Cerebellar nuclear complex (tissue), 1 donor: ENCODE data around the gene RBM22.
"Not testable (repeated sequence)": the region's sequence is repeated elsewhere in the genome, so short reads cannot be mapped to it uniquely, and the experiment has no call there.

Source experiments
- DNase-seq, 2 experiments: peaks; one replicate each; lab custom pipeline; 2025; lab: John Stamatoyannopoulos, UW

The RBM22 gene

GRCh38 chr5:150700594-150701377, at the start of gene RBM22:
Gene RBM22, minus strand, starts transcription at chr5:150701062. Its CDS starts 77 bp downstream, at chr5:150700985.
- DNase-seq: peak; percentile 44 to 72

- DNase-seq: no peak
Measured at GRCh38 chr5:150750469-150750868, 49.6 kb upstream of the RBM22 start.

DNA sequence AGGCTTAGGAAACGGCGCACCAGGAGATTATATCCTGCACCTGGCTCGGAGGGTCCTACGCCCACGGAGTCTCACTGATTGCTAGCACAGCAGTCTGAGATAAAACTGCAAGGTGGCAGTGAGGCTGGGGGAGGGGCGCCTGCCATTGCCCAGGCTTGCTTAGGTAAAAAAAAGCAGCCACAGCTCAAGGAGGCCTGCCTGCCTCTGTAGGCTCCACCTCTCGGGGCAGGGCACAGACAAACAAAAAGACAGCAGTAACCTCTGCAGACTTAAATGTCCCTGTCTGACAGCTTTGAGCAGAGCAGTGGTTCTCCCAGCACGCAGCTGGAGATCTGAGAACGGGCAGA, 42.3 kb upstream of the RBM22 start:
- not testable (repeated sequence) for DNase-seq

- DNase-seq: not testable (repeated sequence)
Measured at GRCh38 chr5:150742455-150743141, 41.7 kb upstream of the RBM22 start.

GRCh38 chr5:150740992-150741391, 40.1 kb upstream of the RBM22 start:
- DNase-seq: no peak

- no peak for DNase-seq
Measured at GRCh38 chr5:150738862-150739261, 38.0 kb upstream of the RBM22 start.

- no peak for DNase-seq
Measured at GRCh38 chr5:150734579-150735384, 33.9 kb upstream of the RBM22 start.

DNA sequence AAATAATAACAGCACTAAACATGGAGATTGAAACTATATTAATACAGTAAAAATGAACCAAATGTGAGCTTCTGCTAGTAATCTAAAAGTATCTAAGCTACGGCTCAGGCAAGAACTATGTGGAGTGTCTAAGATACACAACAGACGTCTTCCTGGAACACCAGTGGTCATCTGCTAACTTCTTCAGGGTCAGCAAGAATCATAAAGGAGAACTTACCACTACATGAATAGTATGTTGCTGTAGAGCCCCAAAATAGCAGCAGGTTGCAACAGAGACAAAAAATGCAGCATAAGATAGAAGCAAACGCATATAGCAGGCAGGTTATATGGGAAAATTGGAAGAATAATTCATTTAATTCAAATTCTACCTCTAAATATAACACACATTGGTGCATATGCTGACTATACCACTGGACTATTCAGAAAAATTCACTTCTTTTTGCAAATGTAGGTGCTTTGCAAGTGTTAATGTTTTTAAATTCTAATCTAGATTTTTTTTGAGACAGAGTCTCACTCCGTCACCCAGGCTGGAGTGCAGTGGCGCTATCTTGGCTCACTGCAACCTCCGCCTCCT, 30.9 kb upstream of the RBM22 start:
- no peak for DNase-seq

DNA sequence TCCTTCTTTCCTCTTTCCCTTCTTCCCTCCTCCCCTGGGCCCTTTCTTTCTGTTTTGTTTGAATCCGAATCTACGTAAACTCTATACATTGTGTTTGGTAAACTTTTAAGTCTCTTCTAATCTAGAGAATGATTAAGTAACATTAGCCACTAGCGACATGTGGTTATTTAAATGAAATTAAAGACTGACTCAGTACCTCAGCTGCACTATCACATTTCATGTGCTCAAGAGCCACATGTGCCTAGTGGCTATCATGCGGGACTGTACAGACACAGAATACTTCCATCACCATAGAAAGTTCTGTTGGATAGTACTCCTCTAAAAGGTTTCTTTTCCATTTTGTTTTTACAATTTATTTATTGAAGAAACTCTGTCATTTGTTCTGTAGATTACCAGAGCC, 29.0 kb upstream of the RBM22 start:
- DNase-seq: no peak

- no peak for DNase-seq
Measured at GRCh38 chr5:150723845-150724244, 23.0 kb upstream of the RBM22 start.

DNA sequence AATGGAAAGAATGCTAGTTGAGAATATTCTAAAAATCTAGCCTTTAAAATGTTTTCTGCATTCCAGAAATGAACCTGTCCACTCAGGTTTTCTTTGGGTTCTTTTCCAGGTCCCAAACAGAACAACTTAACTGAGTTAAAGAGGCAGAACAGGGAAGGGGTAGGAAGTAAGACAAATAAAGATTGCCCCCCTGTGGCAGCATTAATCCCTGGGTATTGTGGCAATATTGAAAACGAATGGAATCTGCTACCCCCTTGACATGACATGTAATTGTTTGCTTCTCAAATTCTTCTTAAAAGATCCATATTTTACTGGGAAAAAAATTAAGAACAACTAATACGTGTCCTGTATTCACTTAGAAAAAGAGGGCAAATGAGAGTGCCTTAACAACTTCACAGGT, 9.3 kb upstream of the RBM22 start:
- no peak for DNase-seq

GRCh38 chr5:150706776-150707390, 6.0 kb upstream of the RBM22 start:
- DNase-seq: no peak

DNA sequence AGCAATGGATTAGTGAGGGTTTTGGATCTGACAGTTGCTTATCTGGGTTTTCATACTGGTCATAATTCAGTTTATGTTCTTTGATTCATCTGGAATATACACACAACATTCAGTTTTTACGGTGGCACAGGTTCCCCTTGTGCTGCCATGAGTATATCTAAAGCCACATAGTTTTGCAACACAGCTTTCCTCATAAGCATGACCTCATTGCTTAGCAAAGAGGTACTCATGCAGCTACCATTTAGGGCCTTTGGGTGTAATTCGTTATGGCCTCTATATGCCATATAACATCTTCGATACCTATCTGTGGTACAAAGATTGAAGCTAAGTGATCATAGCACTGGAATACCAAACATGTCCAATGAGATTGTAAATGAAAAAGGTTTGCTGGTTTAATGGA, 2.9 kb upstream of the RBM22 start:
- DNase-seq: no peak

GRCh38 chr5:150700246-150700593, 642 bp downstream of the RBM22 start:
- no peak for DNase-seq

DNA sequence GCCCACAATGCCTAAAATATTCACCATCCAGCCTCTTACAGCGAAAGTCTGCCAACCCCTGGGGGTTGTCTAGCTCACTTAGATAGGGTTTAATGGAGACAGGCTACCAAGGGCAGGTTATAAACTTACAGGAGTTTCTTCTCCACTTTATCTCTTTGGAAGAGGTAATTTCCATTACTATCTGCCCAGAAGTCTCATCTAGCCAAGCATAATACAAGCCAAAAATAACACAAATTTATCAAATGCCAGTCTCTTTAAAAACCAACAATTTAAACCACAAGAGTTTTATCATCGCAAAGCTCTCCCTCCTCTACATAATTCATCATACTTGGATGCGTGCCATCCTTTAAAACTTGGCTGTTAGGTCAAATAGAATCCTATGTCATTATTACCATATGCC, 6.2 kb downstream of the RBM22 start:
- no peak for DNase-seq

DNA sequence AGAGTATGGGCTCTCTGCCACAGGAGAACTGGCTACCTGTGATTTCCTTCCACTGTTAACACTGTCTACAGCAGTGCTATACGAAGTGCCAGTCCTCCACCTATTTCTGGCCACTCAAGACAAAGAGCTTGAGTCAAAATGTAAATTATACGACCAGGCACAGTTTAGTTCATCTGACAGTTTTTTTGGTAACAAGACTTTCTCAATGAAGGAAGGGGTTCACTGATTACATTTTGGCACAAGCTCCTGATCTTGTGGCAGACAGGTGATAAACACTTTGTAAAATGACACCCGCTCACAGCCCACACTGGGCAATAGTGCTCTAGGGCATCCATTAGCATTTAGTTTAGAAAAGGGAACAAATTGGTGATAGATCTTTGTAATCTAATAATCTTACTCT, 8.6 kb downstream of the RBM22 start:
- no peak for DNase-seq

DNA sequence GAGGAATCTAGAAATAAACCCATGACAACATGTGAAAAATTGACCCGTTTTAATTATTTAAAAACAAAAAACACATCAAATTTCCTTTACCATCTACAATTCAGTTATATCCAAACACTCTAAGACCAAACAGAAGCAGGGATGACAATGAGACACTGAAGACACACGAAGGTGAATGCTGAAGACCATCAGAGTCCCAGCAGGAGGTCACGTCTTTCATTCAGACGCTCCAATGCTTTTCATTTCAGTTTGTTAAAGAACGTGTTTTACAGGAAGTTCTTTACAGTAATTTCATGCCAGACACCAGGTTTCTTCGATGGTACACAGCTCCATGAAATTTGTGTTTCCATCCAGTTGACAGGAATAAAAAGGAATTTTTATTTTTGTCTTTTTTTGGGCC, 10.1 kb downstream of the RBM22 start:
- DNase-seq: no peak

DNA sequence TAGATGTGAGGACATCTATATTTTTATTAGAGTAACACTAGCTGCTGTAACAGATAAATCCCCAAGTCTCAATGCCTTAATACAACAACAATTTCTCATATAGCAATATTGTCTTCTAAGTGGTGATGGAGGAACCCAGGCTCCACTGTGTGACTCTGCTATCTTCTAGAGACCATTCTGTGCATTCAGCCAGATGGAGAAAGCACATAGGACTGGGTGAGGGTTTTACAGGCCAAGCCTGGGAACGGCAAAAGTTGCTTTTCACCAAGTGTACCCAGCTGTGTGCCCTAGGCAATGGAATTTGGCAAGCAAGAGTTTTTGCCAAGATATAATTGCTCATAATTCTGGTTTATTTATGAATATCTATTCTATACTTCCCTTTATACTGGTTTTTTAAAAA, 11.7 kb downstream of the RBM22 start:
- no peak for DNase-seq

- no peak for DNase-seq
Measured at GRCh38 chr5:150676578-150676977, 24.3 kb downstream of the RBM22 start.

- no peak for DNase-seq
Measured at GRCh38 chr5:150675069-150675468, 25.8 kb downstream of the RBM22 start.

- no peak for DNase-seq
Measured at GRCh38 chr5:150674341-150674821, 26.5 kb downstream of the RBM22 start.

GRCh38 chr5:150672884-150673275, 28.0 kb downstream of the RBM22 start:
- DNase-seq: no peak
